Measurements from ENCODE around the gene MT1M.

- TF ChIP-seq EZH2 (IDR thresholded peaks at IDR 0.05; ENCODE audit: borderline replicate concordance, low read length): no peak
- TF ChIP-seq, protein P1, sequence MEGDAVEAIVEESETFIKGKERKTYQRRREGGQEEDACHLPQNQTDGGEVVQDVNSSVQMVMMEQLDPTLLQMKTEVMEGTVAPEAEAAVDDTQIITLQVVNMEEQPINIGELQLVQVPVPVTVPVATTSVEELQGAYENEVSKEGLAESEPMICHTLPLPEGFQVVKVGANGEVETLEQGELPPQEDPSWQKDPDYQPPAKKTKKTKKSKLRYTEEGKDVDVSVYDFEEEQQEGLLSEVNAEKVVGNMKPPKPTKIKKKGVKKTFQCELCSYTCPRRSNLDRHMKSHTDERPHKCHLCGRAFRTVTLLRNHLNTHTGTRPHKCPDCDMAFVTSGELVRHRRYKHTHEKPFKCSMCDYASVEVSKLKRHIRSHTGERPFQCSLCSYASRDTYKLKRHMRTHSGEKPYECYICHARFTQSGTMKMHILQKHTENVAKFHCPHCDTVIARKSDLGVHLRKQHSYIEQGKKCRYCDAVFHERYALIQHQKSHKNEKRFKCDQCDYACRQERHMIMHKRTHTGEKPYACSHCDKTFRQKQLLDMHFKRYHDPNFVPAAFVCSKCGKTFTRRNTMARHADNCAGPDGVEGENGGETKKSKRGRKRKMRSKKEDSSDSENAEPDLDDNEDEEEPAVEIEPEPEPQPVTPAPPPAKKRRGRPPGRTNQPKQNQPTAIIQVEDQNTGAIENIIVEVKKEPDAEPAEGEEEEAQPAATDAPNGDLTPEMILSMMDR (IDR thresholded peaks at IDR 0.05; ENCODE audit: low read length): no peak
Observed at GRCh38 chr16:56617212-56618085, 15.0 kb upstream of the MT1M start.
